ENCODE results near the gene ZNF775.

GRCh38 chr7:150334108-150334507 is 45.0 kb upstream of the ZNF775 start:
- TF ChIP-seq CTCF (IDR thresholded peaks at IDR 0.05) (no peak), POLR2A (IDR thresholded peaks at IDR 0.05) (no peak)

Measured in esophagus squamous epithelium (tissue), 4 donors.